K562 (cell line): ENCODE results near the gene PLXNB2. TPM values are rescaled to one million over a fixed set of nuclear protein-coding genes. Genes with fewer than 3 reads are reported as not detected.

Experiments
- HMGN3 ChIP-seq: IDR thresholded peaks from 2 replicates; pipeline ENCODE4 v1.6.1; 2011; ENCODE audit warnings: borderline replicate concordance, low read depth, mild to moderate bottlenecking, mixed read lengths, low read length; ENCODE audit not compliant: insufficient read length; ENCODE audit errors: extremely low read depth
- NELFE ChIP-seq: IDR thresholded peaks from 2 replicates; pipeline ENCODE4 v1.6.1; 2011; ENCODE audit warnings: mild to moderate bottlenecking; ENCODE audit not compliant: insufficient read depth, insufficient read length
- NRF1 ChIP-seq, 2 experiments: fragments of 450-650 bp; IDR thresholded peaks in 1 of 2; conservative IDR thresholded peaks in 1 of 2; 2 replicates each; pipeline ENCODE4 v1.6.1; 2014; ENCODE audit warnings: mild to moderate bottlenecking in 2 of 2
- RB1 ChIP-seq: fragments of 450-650 bp; IDR thresholded peaks from 2 replicates; pipeline ENCODE4 v1.6.1; 2017; ENCODE audit warnings: low read depth, mild to moderate bottlenecking
- TBP ChIP-seq: optimal IDR thresholded peaks from 2 replicates; pipeline ENCODE3; 2011; ENCODE audit warnings: low read depth, low read length, improper control_type of control experiment
- YY1 ChIP-seq, 3 experiments: IDR thresholded peaks; 2 replicates each; pipeline ENCODE4 v1.6.1; 2011; ENCODE audit warnings: low read length in 2 of 3, mild to moderate bottlenecking in 2 of 3, moderate library complexity in 2 of 3, borderline replicate concordance in 1 of 3, control low read depth in 1 of 3, low read depth in 1 of 3; ENCODE audit not compliant: insufficient read depth in 3 of 3, insufficient replicate concordance in 2 of 3, control insufficient read depth in 1 of 3, insufficient read length in 1 of 3; ENCODE audit errors: extremely low read depth in 1 of 3
- ZBTB2 ChIP-seq: fragments of 450-650 bp; IDR thresholded peaks from 2 replicates; pipeline ENCODE4 v1.6.1; 2016; ENCODE audit warnings: antibody characterized with exemption
- ZBTB40 ChIP-seq, 2 experiments: fragments of 450-650 bp in 1 of 2; sonication (generic) in 1 of 2; formaldehyde crosslinking in 1 of 2; IDR thresholded peaks; 2 replicates each; pipeline versions ENCODE4 v1.7.1 to v1.9.0; 2016 to 2022; ENCODE audit warnings: inconsistent platforms in 1 of 2, mild to moderate bottlenecking in 1 of 2, missing genetic modification reagents in 1 of 2
- ZBTB7A ChIP-seq: IDR thresholded peaks from 2 replicates; pipeline ENCODE4 v1.6.1; 2011; ENCODE audit warnings: low read depth, mild to moderate bottlenecking, low read length, moderate library complexity, borderline replicate concordance; ENCODE audit not compliant: control insufficient read depth
- polyA plus RNA-seq, 8 experiments: library from polyadenylated mRNA; depleted of rRNA in 4 of 8; stranded (reverse) in 5 of 8; unstranded in 3 of 8; fragments of >200 nt; fragmentation: Nextera tagmentation in 2 of 8; fragmentation: Illumina TruSeq in 1 of 8; extraction: Ambion mirVana in 2 of 8; extraction: Trizol in 1 of 8; gene quantifications; 2 replicates each; pipeline versions ENCODE4 v1.2.1 to v1.2.3, GENCODE V29; 2011 to 2014; ENCODE audit warnings: inconsistent platforms in 1 of 8, missing spikeins in 1 of 8
- total RNA-seq, 7 experiments: library from RNA; depleted of rRNA in 6 of 7; stranded (reverse); fragments of >200 nt in 6 of 7; fragmentation: Illumina TruSeq in 2 of 7; extraction: Trizol in 2 of 7; gene quantifications; 2 replicates each; pipeline versions ENCODE4 v1.2.1 to v1.2.3, GENCODE V29; 2011 to 2021; ENCODE audit warnings: low replicate concordance in 1 of 7
- TF ChIP-seq, protein P1 (sequence below): fragments of 450-650 bp; IDR thresholded peaks from 2 replicates; pipeline ENCODE4 v1.7.1; 2018; ENCODE audit warnings: mild to moderate bottlenecking, low read depth; ENCODE audit not compliant: partially characterized antibody

Gene PLXNB2
- total and polyA plus RNA-seq, 9 of the 15 experiments (the other 6 are each of a cell fraction or from before 2014, with no cell fraction given), result 0.15 to 45.1 (median 13.6) TPM

- TF ChIP-seq, protein P1, sequence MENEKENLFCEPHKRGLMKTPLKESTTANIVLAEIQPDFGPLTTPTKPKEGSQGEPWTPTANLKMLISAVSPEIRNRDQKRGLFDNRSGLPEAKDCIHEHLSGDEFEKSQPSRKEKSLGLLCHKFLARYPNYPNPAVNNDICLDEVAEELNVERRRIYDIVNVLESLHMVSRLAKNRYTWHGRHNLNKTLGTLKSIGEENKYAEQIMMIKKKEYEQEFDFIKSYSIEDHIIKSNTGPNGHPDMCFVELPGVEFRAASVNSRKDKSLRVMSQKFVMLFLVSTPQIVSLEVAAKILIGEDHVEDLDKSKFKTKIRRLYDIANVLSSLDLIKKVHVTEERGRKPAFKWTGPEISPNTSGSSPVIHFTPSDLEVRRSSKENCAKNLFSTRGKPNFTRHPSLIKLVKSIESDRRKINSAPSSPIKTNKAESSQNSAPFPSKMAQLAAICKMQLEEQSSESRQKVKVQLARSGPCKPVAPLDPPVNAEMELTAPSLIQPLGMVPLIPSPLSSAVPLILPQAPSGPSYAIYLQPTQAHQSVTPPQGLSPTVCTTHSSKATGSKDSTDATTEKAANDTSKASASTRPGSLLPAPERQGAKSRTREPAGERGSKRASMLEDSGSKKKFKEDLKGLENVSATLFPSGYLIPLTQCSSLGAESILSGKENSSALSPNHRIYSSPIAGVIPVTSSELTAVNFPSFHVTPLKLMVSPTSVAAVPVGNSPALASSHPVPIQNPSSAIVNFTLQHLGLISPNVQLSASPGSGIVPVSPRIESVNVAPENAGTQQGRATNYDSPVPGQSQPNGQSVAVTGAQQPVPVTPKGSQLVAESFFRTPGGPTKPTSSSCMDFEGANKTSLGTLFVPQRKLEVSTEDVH, result peak; percentile 91
- peak; percentile 77 to 82 for TF ChIP-seq NRF1 (conservative IDR thresholded peaks at IDR 0.05 in 1 of 2, IDR thresholded peaks at IDR 0.05 in 1 of 2)
- 0 out of 2 replicates have a peak, but pooled peaks have one; percentile 57 for TF ChIP-seq RB1
- TF ChIP-seq ZBTB2, result peak; percentile 41; the same call in 1 of the 2 replicates
- no peak for TF ChIP-seq NELFE
- TF ChIP-seq HMGN3, result peak; percentile 72
- TF ChIP-seq YY1 (IDR thresholded peaks at IDR 0.05; ENCODE audit: borderline replicate concordance in 1 of 3, control insufficient read depth in 1 of 3, extremely low read depth in 1 of 3, insufficient read depth in 3 of 3, insufficient read length in 1 of 3, insufficient replicate concordance in 2 of 3, low read depth in 1 of 3, low read length in 2 of 3), result peak in 1 of 3 experiments; percentile 22
- 0 out of 2 replicates have a peak, but pooled peaks have one; percentile 14 for TF ChIP-seq ZBTB7A
- peak; percentile 60 for TF ChIP-seq TBP
- peak; percentile 97 for TF ChIP-seq ZBTB40 (IDR thresholded peaks at IDR 0.05)
- no peak for TF ChIP-seq ZBTB40 (CRISPR knock-in tag; IDR thresholded peaks at IDR 0.05)
Observed at GRCh38 chr22:50244420-50245213, 62.8 kb downstream of the PLXNB2 start, which contains the start of gene TUBGCP6 (continued).
